PFSK-1 (cell line): Measurements from ENCODE around the gene SYTL1.

Experiments used
- FOXP2 ChIP-seq: optimal IDR thresholded peaks from 2 replicates; pipeline ENCODE3; 2011; ENCODE audit warnings: borderline replicate concordance, control low read depth, inconsistent platforms; ENCODE audit not compliant: insufficient read depth; ENCODE audit errors: extremely low read length, extremely low read depth
- POLR2AphosphoS5 ChIP-seq: IDR thresholded peaks from 2 replicates; pipeline ENCODE4 v1.6.1; 2012; ENCODE audit warnings: low read depth, mild to moderate bottlenecking, control low read depth, low read length, moderate library complexity
- REST ChIP-seq, 2 experiments: IDR thresholded peaks; 2 replicates each; pipeline versions ENCODE4 v1.6.1 to v1.8.0; 2011 to 2012; ENCODE audit warnings: low read depth in 2 of 2, low read length in 2 of 2, control low read depth in 1 of 2, inconsistent platforms in 1 of 2, mild to moderate bottlenecking in 1 of 2, moderate library complexity in 1 of 2; ENCODE audit not compliant: insufficient read depth in 1 of 2
- SIN3A ChIP-seq: IDR thresholded peaks from 2 replicates; pipeline ENCODE4 v1.6.1; 2012; ENCODE audit warnings: mild to moderate bottlenecking, low read length, moderate library complexity, borderline replicate concordance; ENCODE audit not compliant: insufficient read depth
- TAF1 ChIP-seq: IDR thresholded peaks from 2 replicates; pipeline ENCODE4 v1.6.1; 2012; ENCODE audit warnings: low read length, control low read depth, borderline replicate concordance; ENCODE audit not compliant: insufficient read depth

SYTL1 gene

DNA sequence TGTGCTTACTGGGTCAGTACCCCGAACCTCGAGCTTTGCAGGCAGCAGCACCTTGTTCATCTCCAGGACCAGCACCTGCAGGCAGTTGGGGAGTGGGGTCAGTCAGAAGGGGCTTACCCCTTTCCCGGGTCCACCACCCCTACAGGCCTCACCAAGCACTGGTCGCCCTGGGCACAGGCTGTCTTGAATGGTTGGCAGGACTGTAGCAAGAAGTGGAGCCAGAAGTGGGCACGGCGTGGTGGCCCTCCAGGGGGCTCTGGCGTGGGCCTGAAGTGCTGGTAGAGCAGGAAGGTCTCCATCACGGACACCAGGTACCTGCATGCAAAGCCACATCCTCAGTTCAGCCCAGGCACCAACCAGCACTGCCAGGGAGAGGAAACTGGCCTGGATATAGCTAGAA lies 19.7 kb downstream of the SYTL1 start:
- TF ChIP-seq POLR2AphosphoS5 = no peak
- no peak for TF ChIP-seq SIN3A
- TF ChIP-seq FOXP2 = no peak
- TF ChIP-seq REST (IDR thresholded peaks at IDR 0.05; ENCODE audit: insufficient read depth in 1 of 2, low read depth in 2 of 2, low read length in 2 of 2) = no peak
- no peak for TF ChIP-seq TAF1

- TF ChIP-seq FOXP2 (no peak), POLR2AphosphoS5 (no peak), TAF1 (no peak), SIN3A (no peak), REST (IDR thresholded peaks at IDR 0.05; ENCODE audit: insufficient read depth in 1 of 2, low read depth in 2 of 2, low read length in 2 of 2) (no peak)
Observed at GRCh38 chr1:27363766-27364695, 22.2 kb downstream of the SYTL1 start.

DNA sequence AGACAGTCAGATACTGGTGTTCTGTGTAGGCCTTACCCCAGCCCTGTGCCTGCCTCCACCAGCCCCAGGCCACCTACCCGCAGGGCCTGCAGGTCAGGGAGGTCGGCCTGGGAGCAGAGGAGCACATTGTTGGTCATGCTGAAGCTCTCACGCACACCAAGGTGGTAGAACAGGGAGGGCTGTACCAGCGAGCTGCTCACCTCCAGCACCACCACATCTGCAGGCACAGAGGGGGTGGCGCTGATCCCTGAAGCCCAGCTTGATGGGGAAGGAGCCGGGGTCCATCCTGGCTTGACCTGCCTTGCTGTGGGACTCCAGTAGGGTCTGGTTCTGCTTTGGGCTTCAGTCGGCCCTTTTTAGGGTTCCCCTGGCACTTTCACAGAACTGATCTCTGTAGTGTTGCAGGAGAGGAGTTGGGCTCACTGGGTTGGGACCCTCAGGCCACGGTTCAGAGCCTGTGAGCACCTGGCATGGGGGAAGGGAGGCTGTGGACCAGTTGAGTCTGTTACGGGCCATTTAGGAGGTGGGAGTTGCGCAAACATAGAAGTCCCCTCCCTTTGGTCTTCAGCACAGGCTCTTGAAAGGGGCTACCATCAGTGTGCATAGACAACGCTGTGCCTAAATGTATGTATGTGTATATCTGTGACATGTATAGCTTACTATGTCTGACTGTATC lies 23.0 kb downstream of the SYTL1 start:
- no peak for TF ChIP-seq TAF1
- TF ChIP-seq REST (IDR thresholded peaks at IDR 0.05; ENCODE audit: insufficient read depth in 1 of 2, low read depth in 2 of 2, low read length in 2 of 2) = no peak
- no peak for TF ChIP-seq FOXP2
- no peak for TF ChIP-seq SIN3A
- no peak for TF ChIP-seq POLR2AphosphoS5

DNA sequence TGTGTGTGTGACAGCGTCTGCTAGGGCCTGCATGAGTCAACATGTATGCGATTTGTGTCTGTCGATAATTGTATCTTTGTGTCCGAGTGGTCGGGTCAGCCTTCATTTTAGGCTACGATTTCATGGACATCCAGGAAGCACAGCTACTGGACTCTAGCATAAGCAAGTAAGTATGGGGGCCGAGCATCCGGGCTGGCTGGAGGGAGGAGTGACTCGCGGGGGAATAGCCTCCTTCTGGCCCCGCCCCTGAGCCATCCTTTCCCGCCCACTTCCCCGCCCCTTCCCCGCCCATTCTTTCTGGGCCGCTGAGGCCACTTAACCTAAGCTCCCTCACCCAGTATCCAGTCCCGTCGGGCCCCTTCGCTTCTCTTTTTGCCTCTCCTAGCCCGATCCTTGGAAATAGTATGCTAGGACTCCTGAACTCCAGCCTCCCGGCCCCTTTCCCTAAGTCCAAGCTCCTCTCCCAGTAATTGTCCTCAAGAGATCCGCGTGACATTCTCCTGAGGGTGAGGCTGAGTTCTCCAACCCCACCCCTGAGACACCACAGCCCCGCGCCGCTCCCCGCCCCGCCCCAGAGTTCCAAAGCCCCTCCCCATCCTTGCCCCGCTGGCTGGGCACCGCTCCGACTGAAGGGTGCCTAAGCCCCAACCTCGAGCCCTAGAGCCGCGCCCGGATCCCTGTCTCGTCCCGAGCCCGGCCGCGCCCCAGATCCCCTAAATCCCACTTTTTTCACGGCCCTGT lies 23.7 kb downstream of the SYTL1 start:
- no peak for TF ChIP-seq FOXP2
- 0 out of 2 replicates have a peak, but pooled peaks have one; percentile 29 for TF ChIP-seq TAF1
- TF ChIP-seq POLR2AphosphoS5 = peak; percentile 66
- no peak for TF ChIP-seq SIN3A
- no peak for TF ChIP-seq REST (IDR thresholded peaks at IDR 0.05; ENCODE audit: insufficient read depth in 1 of 2, low read depth in 2 of 2, low read length in 2 of 2)
